GM19023 (cell line): ENCODE data around the gene MOXD1.

Source experiments
- ATAC-seq: cut with Tn5 transposase; IDR thresholded peaks from one replicate; pipeline ENCODE4 v1.9.1; 2021; ENCODE audit warnings: mild to moderate bottlenecking, moderate library complexity; ENCODE audit not compliant: unreplicated experiment

Gene MOXD1

GRCh38 chr6:132246632-132247270 is 154.5 kb downstream of the MOXD1 start:
- no peak for ATAC-seq

DNA sequence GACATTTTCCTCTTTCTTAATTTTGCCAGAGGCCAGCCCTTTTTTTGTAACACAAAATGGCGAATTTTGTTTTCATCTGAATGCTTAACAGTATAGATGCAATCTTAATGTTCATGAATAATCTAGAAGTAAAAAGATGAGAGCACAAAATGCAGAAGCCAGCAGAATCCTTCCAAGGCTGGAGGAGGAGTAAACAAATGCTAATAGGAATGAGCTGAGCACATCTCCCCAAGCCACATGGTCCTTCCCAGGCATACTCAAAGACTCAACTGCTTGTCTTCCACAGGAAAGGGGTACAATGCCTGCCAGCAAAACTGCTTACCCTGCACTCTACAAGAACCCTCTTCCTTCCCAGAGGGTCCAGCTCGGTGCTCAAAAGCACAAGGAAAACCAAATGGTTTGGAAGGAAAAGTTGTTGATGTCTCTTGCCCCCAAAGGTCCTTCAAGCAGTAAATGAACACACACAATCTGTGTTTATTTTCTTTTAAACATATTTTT is 155.1 kb downstream of the MOXD1 start:
- no peak for ATAC-seq
